Tibial nerve (tissue), 4 donors: Measurements from ENCODE around the gene B3GNT5. TPM values are rescaled to one million over a fixed set of nuclear protein-coding genes. Genes with fewer than 3 reads are reported as not detected.

ENCODE experiments used
- DNase-seq, 2 donors: peaks; one replicate each; pipeline ENCODE4 v3.0.0-alpha.2; 2019; ENCODE audit warnings: low spot score in 2 of 2
- H3K27ac ChIP-seq, 4 donors: fragments of 200-600 bp; sonication (generic) in 3 of 4; one replicate each; pipeline ENCODE4 v1.5.1; 2017 to 2019; ENCODE audit warnings: mild to moderate bottlenecking in 1 of 4
- H3K27me3 ChIP-seq, 2 donors: fragments of 200-600 bp; sonication (generic) in 1 of 2; one replicate each; pipeline versions ENCODE4 v1.5.1 to v1.6.0; 2017 to 2019
- H3K36me3 ChIP-seq, 3 donors: fragments of 200-600 bp; sonication (generic); one replicate each; pipeline ENCODE4 v1.5.1; 2018 to 2019
- H3K4me1 ChIP-seq, 4 donors: fragments of 200-600 bp; sonication (generic) in 3 of 4; one replicate each; pipeline ENCODE4 v1.5.1; 2017 to 2019
- H3K4me3 ChIP-seq, 4 donors: fragments of 200-600 bp; sonication (generic) in 3 of 4; one replicate each; pipeline ENCODE4 v1.5.1; 2017 to 2019; ENCODE audit warnings: mild to moderate bottlenecking in 1 of 4, moderate library complexity in 1 of 4
- H3K9me3 ChIP-seq, 4 donors: fragments of 200-600 bp; sonication (generic) in 3 of 4; one replicate each; pipeline ENCODE4 v1.5.1; 2017 to 2019
- EP300 ChIP-seq, 2 donors: sonication (generic); formaldehyde crosslinking; IDR thresholded peaks; one replicate each; pipeline ENCODE4 v1.6.1; 2017; ENCODE audit warnings: antibody characterized with exemption in 2 of 2, mild to moderate bottlenecking in 1 of 2
- POLR2A ChIP-seq, 2 donors: fragments of 450-650 bp; IDR thresholded peaks; one replicate each; pipeline ENCODE4 v1.6.1; 2017; ENCODE audit warnings: antibody characterized with exemption in 2 of 2, mild to moderate bottlenecking in 2 of 2, moderate library complexity in 2 of 2
- WGBS, 2 donors: methylation state at CpG; one replicate each; pipeline ENCODE4 v1.1.5; 2018; 5-methylcytosine and 5-hydroxymethylcytosine counted together
- total RNA-seq, 4 donors: library from RNA; depleted of rRNA; stranded (reverse); fragments of >200 nt; gene quantifications; one replicate each; pipeline ENCODE4 v1.1.0, GENCODE V29; 2016
- TF ChIP-seq, protein P1 (sequence below), 5 experiments: fragments of 200-600 bp in 3 of 5; fragments of 450-650 bp in 2 of 5; sonication (generic) in 3 of 5; IDR thresholded peaks; one replicate each; pipeline ENCODE4 v1.5.1; 2016 to 2019; ENCODE audit warnings: antibody characterized with exemption in 5 of 5, mild to moderate bottlenecking in 3 of 5, moderate library complexity in 2 of 5

B3GNT5 gene
- total RNA-seq, 4 donors from 2014 or later, result 7.1 to 10.7 (median 9.2) TPM

DNA sequence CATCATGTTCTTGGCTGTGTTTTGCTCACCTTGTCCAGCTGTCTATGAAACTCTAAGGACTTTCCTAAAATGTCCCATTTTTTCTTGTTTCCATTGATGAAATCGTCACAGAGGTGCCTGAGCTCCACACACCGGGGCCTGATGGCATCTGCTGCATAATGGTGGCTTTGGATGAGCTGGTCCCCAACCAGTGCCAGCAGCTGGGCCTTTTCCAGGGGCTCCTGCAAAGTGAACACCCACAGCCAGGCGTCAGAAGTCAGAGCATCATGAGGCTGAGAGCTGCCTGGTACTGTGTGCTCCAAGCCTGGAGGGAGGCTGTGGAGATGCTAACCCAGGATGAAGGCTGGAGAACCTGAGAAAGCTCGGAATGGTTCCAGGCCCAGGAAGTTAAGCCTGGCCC, 46.9 kb downstream of the B3GNT5 start:
- Histone ChIP-seq H3K4me1 (peaks cover 0 to 4% (median 2%) of the 10 kb centered on the region in 4 donors), H3K36me3 (no peaks in the 10 kb centered on the region), H3K9me3 (no peaks in the 10 kb centered on the region), H3K27me3 (no peaks in the 10 kb centered on the region), H3K4me3 (no peak overlapping the region), H3K27ac (no peak overlapping the region)
- TF ChIP-seq, protein P1, sequence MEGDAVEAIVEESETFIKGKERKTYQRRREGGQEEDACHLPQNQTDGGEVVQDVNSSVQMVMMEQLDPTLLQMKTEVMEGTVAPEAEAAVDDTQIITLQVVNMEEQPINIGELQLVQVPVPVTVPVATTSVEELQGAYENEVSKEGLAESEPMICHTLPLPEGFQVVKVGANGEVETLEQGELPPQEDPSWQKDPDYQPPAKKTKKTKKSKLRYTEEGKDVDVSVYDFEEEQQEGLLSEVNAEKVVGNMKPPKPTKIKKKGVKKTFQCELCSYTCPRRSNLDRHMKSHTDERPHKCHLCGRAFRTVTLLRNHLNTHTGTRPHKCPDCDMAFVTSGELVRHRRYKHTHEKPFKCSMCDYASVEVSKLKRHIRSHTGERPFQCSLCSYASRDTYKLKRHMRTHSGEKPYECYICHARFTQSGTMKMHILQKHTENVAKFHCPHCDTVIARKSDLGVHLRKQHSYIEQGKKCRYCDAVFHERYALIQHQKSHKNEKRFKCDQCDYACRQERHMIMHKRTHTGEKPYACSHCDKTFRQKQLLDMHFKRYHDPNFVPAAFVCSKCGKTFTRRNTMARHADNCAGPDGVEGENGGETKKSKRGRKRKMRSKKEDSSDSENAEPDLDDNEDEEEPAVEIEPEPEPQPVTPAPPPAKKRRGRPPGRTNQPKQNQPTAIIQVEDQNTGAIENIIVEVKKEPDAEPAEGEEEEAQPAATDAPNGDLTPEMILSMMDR (IDR thresholded peaks at IDR 0.05), result no peak
- TF ChIP-seq POLR2A (IDR thresholded peaks at IDR 0.05) (no peak), EP300 (IDR thresholded peaks at IDR 0.05) (no peak)
- 89 to 99% methylated on average over 4 of the region's 4 CpGs for WGBS, 2 donors
- DNase-seq, result no peak

DNA sequence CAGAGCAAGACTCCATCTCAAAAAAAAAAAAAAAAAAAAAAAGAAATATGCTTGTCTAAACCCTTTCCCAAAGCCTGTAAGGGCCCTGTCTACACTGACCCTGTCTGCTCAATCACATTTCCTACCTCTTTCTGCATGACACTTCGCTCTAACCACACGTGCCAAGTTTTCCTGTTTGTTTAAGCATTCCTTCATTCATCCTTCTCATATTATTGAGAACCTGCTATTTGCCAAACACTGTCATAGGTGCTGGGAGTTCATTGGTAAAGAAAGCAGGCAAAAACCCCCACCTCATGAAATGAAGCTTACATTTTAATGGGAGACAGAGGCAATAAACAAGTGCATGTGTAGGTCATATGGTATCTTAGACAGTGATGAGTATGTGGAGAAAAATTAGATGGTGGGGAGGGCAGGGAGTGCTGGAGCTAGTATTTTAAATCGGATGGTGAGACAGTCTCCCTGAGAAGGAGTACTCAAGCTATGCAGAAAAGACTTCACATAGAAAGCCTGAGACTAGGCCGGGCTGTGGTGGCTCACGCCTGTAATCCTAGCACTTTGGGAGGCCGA, 48.0 kb downstream of the B3GNT5 start:
- H3K27me3 ChIP-seq, result no peaks in the 10 kb centered on the region
- DNase-seq, result no peak
- no peak overlapping the region for H3K4me3 ChIP-seq
- WGBS, 2 donors, result 68 to 89% methylated on average over 6 of the region's 6 CpGs
- peaks cover 0 to 4% (median 2%) of the 10 kb centered on the region in 4 donors for H3K4me1 ChIP-seq
- H3K9me3 ChIP-seq, result no peaks in the 10 kb centered on the region
- no peaks in the 10 kb centered on the region for H3K36me3 ChIP-seq
- no peak overlapping the region for H3K27ac ChIP-seq
- TF ChIP-seq, protein P1 (IDR thresholded peaks at IDR 0.05), result no peak
- TF ChIP-seq POLR2A (IDR thresholded peaks at IDR 0.05), result no peak
- no peak for TF ChIP-seq EP300 (IDR thresholded peaks at IDR 0.05)

DNA sequence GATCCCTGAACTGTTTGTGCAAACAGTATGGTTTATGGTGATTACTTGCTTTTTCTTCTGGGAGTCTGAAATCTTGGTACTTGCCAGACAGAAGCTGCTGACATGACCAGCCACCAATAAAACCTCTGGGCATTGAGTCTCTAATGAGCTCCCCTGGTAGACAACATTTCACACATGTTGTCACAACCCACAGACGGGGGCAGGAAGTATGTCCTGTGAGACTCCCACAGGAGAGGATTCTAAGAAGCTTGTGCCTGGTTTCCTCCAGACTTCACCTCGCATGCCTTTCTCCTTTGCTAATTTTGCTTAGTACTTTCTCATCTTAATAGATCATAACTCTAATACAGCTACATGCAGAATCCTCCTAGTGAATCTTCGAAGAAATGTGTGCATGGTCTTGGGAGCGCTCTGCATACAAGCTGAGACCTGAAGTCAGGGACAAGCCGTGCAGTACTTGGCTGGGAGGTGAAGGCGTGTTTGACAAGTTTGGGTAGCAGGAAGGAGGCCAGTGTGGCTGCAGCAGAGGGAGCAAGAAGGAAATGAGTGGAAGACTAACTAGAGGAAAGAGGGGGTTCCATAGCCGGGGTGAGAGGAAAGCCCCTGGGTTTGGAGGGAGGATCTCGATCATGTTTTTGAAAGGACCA, 49.0 kb downstream of the B3GNT5 start:
- DNase-seq, result no peak
- Histone ChIP-seq H3K9me3 (no peaks in the 10 kb centered on the region), H3K36me3 (no peaks in the 10 kb centered on the region), H3K4me1 (peaks cover 0 to 8% (median 2%) of the 10 kb centered on the region in 4 donors), H3K4me3 (no peak overlapping the region), H3K27ac (no peak overlapping the region), H3K27me3 (no peaks in the 10 kb centered on the region)
- TF ChIP-seq POLR2A (IDR thresholded peaks at IDR 0.05) (no peak), EP300 (IDR thresholded peaks at IDR 0.05) (no peak)
- TF ChIP-seq, protein P1 (IDR thresholded peaks at IDR 0.05), result no peak
- 48 to 58% methylated on average over 8 of the region's 8 CpGs for WGBS, 2 donors

DNA sequence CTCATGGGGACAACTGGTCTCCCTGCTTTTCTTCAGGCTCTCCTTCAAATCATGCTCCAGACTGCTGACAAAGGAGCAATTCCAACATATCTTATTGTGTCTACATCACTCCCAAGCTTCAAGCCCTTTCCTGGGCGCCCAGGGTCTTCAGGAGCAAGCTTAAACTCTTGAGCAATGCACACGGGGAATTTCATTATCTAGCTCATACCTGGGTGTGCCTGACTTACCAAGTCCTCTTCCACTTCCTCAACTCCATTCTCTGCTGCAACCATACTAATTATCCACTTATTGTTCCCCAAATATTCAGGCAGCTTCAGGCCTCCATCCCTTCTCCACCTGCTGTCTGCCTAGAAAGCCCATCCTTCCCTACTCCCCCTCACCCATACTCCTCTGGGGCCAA, 50.6 kb downstream of the B3GNT5 start:
- TF ChIP-seq POLR2A (IDR thresholded peaks at IDR 0.05) (no peak), EP300 (IDR thresholded peaks at IDR 0.05) (no peak)
- TF ChIP-seq, protein P1 (IDR thresholded peaks at IDR 0.05), result no peak
- Histone ChIP-seq H3K27me3 (no peaks in the 10 kb centered on the region), H3K9me3 (no peaks in the 10 kb centered on the region), H3K36me3 (no peaks in the 10 kb centered on the region), H3K4me3 (no peak overlapping the region), H3K4me1 (peaks cover 0 to 12% (median 4%) of the 10 kb centered on the region in 4 donors), H3K27ac (no peak overlapping the region)
- DNase-seq, result no peak
- WGBS, 2 donors, result 73 to 81% methylated on average over 2 of the region's 2 CpGs
